Measurements from ENCODE around the gene RGS9.

Gene RGS9

DNA sequence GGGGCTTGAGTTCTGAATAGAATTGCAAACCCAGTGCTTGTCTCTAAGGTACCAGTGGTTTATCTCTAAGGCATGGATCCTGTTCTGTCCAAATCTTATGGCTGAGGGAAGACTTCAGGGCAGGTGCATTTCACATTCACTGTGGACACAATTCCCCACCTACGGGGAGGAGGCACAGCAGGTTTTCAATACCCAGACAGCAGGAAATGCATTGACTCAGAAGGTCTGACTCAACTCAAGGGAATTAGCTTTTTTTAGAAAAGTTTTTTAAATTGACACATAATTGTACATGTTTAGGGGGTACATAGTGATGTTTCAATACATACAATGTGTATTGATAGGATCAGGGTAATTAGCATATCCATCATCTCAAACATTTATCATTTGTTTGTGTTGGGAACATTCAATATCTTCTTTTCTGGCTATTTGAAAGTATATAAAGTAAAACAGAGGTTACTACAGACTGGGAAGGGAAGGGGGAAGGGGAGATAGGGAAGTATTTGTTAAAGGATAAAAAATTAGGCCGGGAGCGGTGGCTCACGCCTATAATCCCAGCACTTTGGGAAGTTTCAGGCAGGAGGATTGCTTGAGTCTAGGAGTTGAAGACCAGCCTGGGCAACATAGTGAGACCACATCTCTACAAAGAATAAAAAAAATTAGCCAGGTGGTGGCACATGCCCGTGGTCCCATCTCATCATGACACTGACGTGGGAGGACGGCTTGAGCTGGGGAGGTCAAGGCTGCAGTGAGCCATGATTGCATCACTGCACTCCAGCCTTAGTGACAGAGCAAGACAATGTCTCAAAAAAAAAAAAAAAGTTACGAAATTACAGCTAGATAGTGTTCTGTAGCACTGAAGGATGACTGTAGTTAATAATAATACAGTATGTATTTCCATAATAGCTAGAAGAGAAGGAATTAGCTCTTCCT is 54.9 kb downstream of the RGS9 start:
- Histone ChIP-seq H3K9me3 (replicated peaks in 1 of 2; ENCODE audit: control insufficient read depth in 2 of 2, insufficient read depth in 1 of 2, low read depth in 1 of 2, low read length in 2 of 2) (peaks cover 0 to 4% of the 10 kb centered on the region in 2 donors), H2BK15ac (ENCODE audit: low read length) (no peak overlapping the region), H3K23ac (ENCODE audit: low read depth, low read length, poor library complexity) (no peak overlapping the region), H3K9ac (ENCODE audit: low read depth, low read length, poor library complexity) (no peak overlapping the region), H2BK5ac (ENCODE audit: low read length) (no peak overlapping the region), H3K4me1 (ENCODE audit: control insufficient read depth in 2 of 2, insufficient read depth in 1 of 2, low read depth in 1 of 2, low read length in 2 of 2) (peaks cover 3% of the 10 kb centered on the region in 2 donors), H3K36me3 (replicated peaks in 1 of 2; ENCODE audit: control insufficient read depth in 2 of 2, insufficient read depth in 2 of 2, low read length in 2 of 2) (no peaks in the 10 kb centered on the region), H4K8ac (ENCODE audit: low read depth, low read length) (no peak overlapping the region), H2BK12ac (ENCODE audit: low read length) (no peak overlapping the region), H4K91ac (ENCODE audit: low read depth, low read length, poor library complexity) (no peak overlapping the region), H3K18ac (ENCODE audit: low read length) (no peak overlapping the region), H3K79me1 (ENCODE audit: low read depth, low read length) (no peaks in the 10 kb centered on the region), H3K27ac (replicated peaks; ENCODE audit: low read length) (peak overlapping the region; percentile 25), H3K4ac (ENCODE audit: low read length) (no peak overlapping the region), H3K4me3 (ENCODE audit: low read length in 2 of 2) (no peak overlapping the region), H2AFZ (ENCODE audit: low read length) (no peak overlapping the region), H3K14ac (ENCODE audit: low read length) (no peak overlapping the region), H2AK5ac (ENCODE audit: low read depth, low read length) (no peak overlapping the region), H2BK120ac (ENCODE audit: low read depth, low read length) (no peak overlapping the region), H3K4me2 (ENCODE audit: insufficient read depth, low read length, poor library complexity, severe bottlenecking) (no peak overlapping the region), H3K27me3 (ENCODE audit: control insufficient read depth in 3 of 3, insufficient read depth in 3 of 3, low read depth in 1 of 3, low read length in 3 of 3) (no peaks in the 10 kb centered on the region)
- no peak for DNase-seq (ENCODE audit: low spot score)
- WGBS, 2 donors (ENCODE audit: extremely low coverage in 2 of 2, insufficient read length in 2 of 2, insufficient replicate concordance in 1 of 2): no CpG with 5 or more reads among the region's 8 CpGs

DNA sequence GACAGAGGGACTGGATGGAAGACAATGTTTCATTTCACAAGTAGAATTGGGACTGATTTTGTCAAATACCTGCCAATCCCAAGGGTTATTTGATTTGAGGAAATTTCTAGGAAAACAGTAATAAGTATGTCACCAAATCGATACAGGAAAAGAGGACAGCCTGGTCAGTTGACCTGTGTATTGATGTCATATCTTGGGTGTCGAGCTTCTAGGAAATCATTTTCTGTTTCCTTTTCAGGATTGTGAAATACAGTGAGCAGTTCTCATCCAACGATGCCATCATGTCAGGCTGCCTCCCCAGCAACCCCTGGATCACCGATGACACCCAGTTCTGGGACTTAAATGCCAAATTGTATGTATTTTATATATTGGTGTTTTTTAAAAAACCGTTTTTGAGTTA is 56.1 kb downstream of the RGS9 start:
- Histone ChIP-seq H3K79me1 (ENCODE audit: low read depth, low read length) (no peaks in the 10 kb centered on the region), H2BK5ac (ENCODE audit: low read length) (no peak overlapping the region), H3K14ac (ENCODE audit: low read length) (no peak overlapping the region), H2BK15ac (ENCODE audit: low read length) (no peak overlapping the region), H3K27me3 (ENCODE audit: control insufficient read depth in 3 of 3, insufficient read depth in 3 of 3, low read depth in 1 of 3, low read length in 3 of 3) (no peaks in the 10 kb centered on the region), H3K4me3 (ENCODE audit: low read length in 2 of 2) (no peak overlapping the region), H4K91ac (ENCODE audit: low read depth, low read length, poor library complexity) (no peak overlapping the region), H3K18ac (ENCODE audit: low read length) (no peak overlapping the region), H3K4ac (ENCODE audit: low read length) (no peak overlapping the region), H2AFZ (ENCODE audit: low read length) (no peak overlapping the region), H2BK12ac (ENCODE audit: low read length) (no peak overlapping the region), H3K4me2 (ENCODE audit: insufficient read depth, low read length, poor library complexity, severe bottlenecking) (no peak overlapping the region), H3K36me3 (replicated peaks in 1 of 2; ENCODE audit: control insufficient read depth in 2 of 2, insufficient read depth in 2 of 2, low read length in 2 of 2) (no peaks in the 10 kb centered on the region), H2BK120ac (ENCODE audit: low read depth, low read length) (no peak overlapping the region), H3K9me3 (replicated peaks in 1 of 2; ENCODE audit: control insufficient read depth in 2 of 2, insufficient read depth in 1 of 2, low read depth in 1 of 2, low read length in 2 of 2) (no peaks in the 10 kb centered on the region), H3K4me1 (ENCODE audit: control insufficient read depth in 2 of 2, insufficient read depth in 1 of 2, low read depth in 1 of 2, low read length in 2 of 2) (peaks cover 3% of the 10 kb centered on the region in 2 donors), H3K9ac (ENCODE audit: low read depth, low read length, poor library complexity) (no peak overlapping the region), H2AK5ac (ENCODE audit: low read depth, low read length) (no peak overlapping the region), H3K23ac (ENCODE audit: low read depth, low read length, poor library complexity) (no peak overlapping the region), H4K8ac (ENCODE audit: low read depth, low read length) (no peak overlapping the region), H3K27ac (replicated peaks; ENCODE audit: low read length) (no peak overlapping the region)
- DNase-seq (ENCODE audit: low spot score): no peak
- no CpG with 5 or more reads among the region's 5 CpGs for WGBS, 2 donors (ENCODE audit: extremely low coverage in 2 of 2, insufficient read length in 2 of 2, insufficient replicate concordance in 1 of 2)

DNA sequence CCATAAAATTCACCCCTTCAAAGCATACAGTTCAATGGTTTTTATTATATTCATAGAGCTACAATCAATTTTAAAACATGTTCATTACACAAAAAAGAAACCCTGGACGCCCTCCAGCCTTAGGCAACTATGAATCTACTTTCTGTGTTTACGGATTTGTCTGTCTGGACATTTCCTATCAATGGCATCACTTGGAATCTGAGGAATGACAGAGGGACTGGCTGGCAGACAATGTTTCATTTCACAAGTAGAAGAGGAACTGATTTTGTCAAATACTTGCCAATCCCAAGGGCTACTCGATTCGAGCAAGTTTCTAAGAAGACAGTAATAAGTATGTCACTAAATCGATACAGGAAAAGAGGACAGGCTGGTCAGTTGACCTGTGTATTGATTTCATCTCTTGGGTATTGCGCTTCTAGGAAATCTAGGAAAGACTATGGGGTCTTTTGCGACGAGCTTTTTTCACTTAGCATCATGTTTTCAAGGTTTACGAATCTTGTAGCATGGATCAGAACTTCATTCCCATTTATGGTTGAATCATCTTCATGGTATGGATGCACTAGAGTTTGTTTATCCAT is 56.6 kb downstream of the RGS9 start:
- Histone ChIP-seq H3K4me1 (ENCODE audit: control insufficient read depth in 2 of 2, insufficient read depth in 1 of 2, low read depth in 1 of 2, low read length in 2 of 2) (peaks cover 3% of the 10 kb centered on the region in 2 donors), H3K18ac (ENCODE audit: low read length) (no peak overlapping the region), H2BK12ac (ENCODE audit: low read length) (no peak overlapping the region), H3K27me3 (ENCODE audit: control insufficient read depth in 3 of 3, insufficient read depth in 3 of 3, low read depth in 1 of 3, low read length in 3 of 3) (no peaks in the 10 kb centered on the region), H2BK120ac (ENCODE audit: low read depth, low read length) (no peak overlapping the region), H4K91ac (ENCODE audit: low read depth, low read length, poor library complexity) (no peak overlapping the region), H3K79me1 (ENCODE audit: low read depth, low read length) (no peaks in the 10 kb centered on the region), H3K4me2 (ENCODE audit: insufficient read depth, low read length, poor library complexity, severe bottlenecking) (no peak overlapping the region), H3K9me3 (replicated peaks in 1 of 2; ENCODE audit: control insufficient read depth in 2 of 2, insufficient read depth in 1 of 2, low read depth in 1 of 2, low read length in 2 of 2) (no peaks in the 10 kb centered on the region), H3K4me3 (ENCODE audit: low read length in 2 of 2) (no peak overlapping the region), H2BK15ac (ENCODE audit: low read length) (no peak overlapping the region), H3K4ac (ENCODE audit: low read length) (no peak overlapping the region), H3K27ac (replicated peaks; ENCODE audit: low read length) (no peak overlapping the region), H3K36me3 (replicated peaks in 1 of 2; ENCODE audit: control insufficient read depth in 2 of 2, insufficient read depth in 2 of 2, low read length in 2 of 2) (no peaks in the 10 kb centered on the region), H3K14ac (ENCODE audit: low read length) (no peak overlapping the region), H2BK5ac (ENCODE audit: low read length) (no peak overlapping the region), H3K9ac (ENCODE audit: low read depth, low read length, poor library complexity) (no peak overlapping the region), H2AK5ac (ENCODE audit: low read depth, low read length) (no peak overlapping the region), H2AFZ (ENCODE audit: low read length) (no peak overlapping the region), H3K23ac (ENCODE audit: low read depth, low read length, poor library complexity) (no peak overlapping the region), H4K8ac (ENCODE audit: low read depth, low read length) (no peak overlapping the region)
- no CpG with 5 or more reads among the region's 9 CpGs for WGBS, 2 donors (ENCODE audit: extremely low coverage in 2 of 2, insufficient read length in 2 of 2, insufficient replicate concordance in 1 of 2)
- DNase-seq (ENCODE audit: low spot score): no peak

DNA sequence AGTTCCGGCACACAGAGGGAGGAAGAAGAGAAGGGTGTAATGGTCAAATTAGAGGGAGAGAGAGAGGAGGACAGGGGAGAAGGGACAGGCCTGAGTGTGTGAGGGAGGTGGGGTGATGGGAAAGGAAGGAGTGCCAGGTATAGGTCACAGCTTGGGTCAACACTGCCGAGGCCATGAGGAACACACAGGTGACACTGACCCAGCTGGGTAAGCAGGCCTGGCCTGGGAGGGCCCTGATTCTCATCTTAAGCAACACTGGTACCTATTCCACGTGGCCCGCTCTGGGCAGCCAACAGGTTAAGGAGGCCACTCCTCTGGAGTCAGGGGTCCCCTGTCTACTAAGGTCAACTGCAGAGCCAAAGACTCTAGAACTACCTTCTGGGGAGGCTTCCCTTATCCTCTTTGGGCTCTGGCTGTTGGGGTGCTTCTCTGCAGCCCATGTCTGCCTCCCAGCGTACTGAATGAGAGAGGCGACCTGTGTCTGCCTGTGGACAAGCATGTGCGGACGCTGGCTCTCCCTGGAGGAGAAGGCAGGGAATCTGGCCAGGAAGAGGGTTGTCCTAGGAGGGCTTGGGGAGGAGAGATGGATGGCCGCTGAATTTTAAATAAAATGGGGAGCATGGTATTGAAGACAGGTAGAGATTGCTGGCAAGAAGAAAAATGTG is 57.6 kb downstream of the RGS9 start:
- H3K27me3 ChIP-seq (ENCODE audit: control insufficient read depth in 3 of 3, insufficient read depth in 3 of 3, low read depth in 1 of 3, low read length in 3 of 3): no peaks in the 10 kb centered on the region
- no peak overlapping the region for H2BK120ac ChIP-seq (ENCODE audit: low read depth, low read length)
- H3K18ac ChIP-seq (ENCODE audit: low read length): peak overlapping the region; percentile 20
- H3K4me2 ChIP-seq (ENCODE audit: insufficient read depth, low read length, poor library complexity, severe bottlenecking): no peak overlapping the region
- DNase-seq (ENCODE audit: low spot score): no peak
- no peak overlapping the region for H3K9ac ChIP-seq (ENCODE audit: low read depth, low read length, poor library complexity)
- H3K27ac ChIP-seq (replicated peaks; ENCODE audit: low read length): no peak overlapping the region
- no peak overlapping the region for H3K14ac ChIP-seq (ENCODE audit: low read length)
- H2BK15ac ChIP-seq (ENCODE audit: low read length): peak overlapping the region; percentile 35
- H2AFZ ChIP-seq (ENCODE audit: low read length): no peak overlapping the region
- peaks cover 3% of the 10 kb centered on the region in 2 donors for H3K4me1 ChIP-seq (ENCODE audit: control insufficient read depth in 2 of 2, insufficient read depth in 1 of 2, low read depth in 1 of 2, low read length in 2 of 2)
- H4K8ac ChIP-seq (ENCODE audit: low read depth, low read length): peak overlapping the region; percentile 20
- no peak overlapping the region for H2BK12ac ChIP-seq (ENCODE audit: low read length)
- no peak overlapping the region for H2AK5ac ChIP-seq (ENCODE audit: low read depth, low read length)
- H3K4ac ChIP-seq (ENCODE audit: low read length): no peak overlapping the region
- H3K9me3 ChIP-seq (replicated peaks in 1 of 2; ENCODE audit: control insufficient read depth in 2 of 2, insufficient read depth in 1 of 2, low read depth in 1 of 2, low read length in 2 of 2): no peaks in the 10 kb centered on the region
- no peaks in the 10 kb centered on the region for H3K36me3 ChIP-seq (replicated peaks in 1 of 2; ENCODE audit: control insufficient read depth in 2 of 2, insufficient read depth in 2 of 2, low read length in 2 of 2)
- no peak overlapping the region for H3K4me3 ChIP-seq (ENCODE audit: low read length in 2 of 2)
- H2BK5ac ChIP-seq (ENCODE audit: low read length): no peak overlapping the region
- H4K91ac ChIP-seq (ENCODE audit: low read depth, low read length, poor library complexity): no peak overlapping the region
- H3K79me1 ChIP-seq (ENCODE audit: low read depth, low read length): no peaks in the 10 kb centered on the region
- peak overlapping the region; percentile 3 for H3K23ac ChIP-seq (ENCODE audit: low read depth, low read length, poor library complexity)
- no CpG with 5 or more reads among the region's 9 CpGs for WGBS, 2 donors (ENCODE audit: extremely low coverage in 2 of 2, insufficient read length in 2 of 2, insufficient replicate concordance in 1 of 2)

All from neuronal stem cell (in vitro differentiated cells).